GM12878 (cell line): ENCODE results near the gene C9orf78. TPM values are rescaled to one million over a fixed set of nuclear protein-coding genes. Genes with fewer than 3 reads are reported as not detected.
A peak's percentile ranks its signal among the peaks of the same experiment; 100 is the strongest.

Experiments used
- ATAC-seq: fragments of 200-7000 bp; cut with Tn5 transposase; 3 replicates; pipeline ENCODE4 v1.9.1; 2020; ENCODE audit warnings: mild to moderate bottlenecking, moderate library complexity
- BruUV-seq: library from RNA; stranded (reverse); fragments of 400-500 nt; replicated peaks from 2 replicates; lab custom pipeline; 2021; lab: Mats Ljungman, UMichigan
- CTCF ChIA-PET: fragments of 300-600 bp; sonication (Branson Sonifier 250); formaldehyde crosslinking; extraction: SDS; loops from one replicate; lab custom pipeline; 2021; ENCODE audit warnings: inconsistent platforms; lab: Yijun Ruan, JAX
- POLR2A ChIA-PET: fragments of 350-600 bp; formaldehyde crosslinking; extraction: SDS; loops from one replicate; lab custom pipeline; 2021; ENCODE audit warnings: inconsistent platforms; lab: Charles Lee
- RAD21 ChIA-PET: fragments of 300-600 bp; sonication (Branson Sonifier 250); formaldehyde crosslinking; loops from one replicate; lab custom pipeline; 2023; ENCODE audit warnings: antibody characterized with exemption; ENCODE audit not compliant: unreplicated experiment; lab: Charles Lee
- SMC1A ChIA-PET: fragments of 300-600 bp; sonication (Branson Sonifier 250); formaldehyde crosslinking; loops from one replicate; lab custom pipeline; 2023; ENCODE audit not compliant: unreplicated experiment, uncharacterized antibody; lab: Charles Lee
- DNase-seq: peaks from one replicate; pipeline ENCODE4 v3.0.0-alpha.2; 2011; ENCODE audit warnings: low read depth, low spot score
- FAIRE-seq: peaks from 3 replicates; lab custom pipeline; 2011; peaks lifted over from hg19 to GRCh38; lab: Jason Lieb, UNC
- H2AFZ ChIP-seq: 2 replicates; pipeline ENCODE4 v1.6.0; 2011; ENCODE audit warnings: low read depth, low read length, control low read depth; ENCODE audit not compliant: control insufficient read depth
- H3K27ac ChIP-seq: 2 replicates; pipeline ENCODE4 v1.5.1; 2011; ENCODE audit warnings: control low read depth; ENCODE audit not compliant: control insufficient read depth, insufficient read depth
- H3K27me3 ChIP-seq, 2 experiments: replicated peaks in 1 of 2; 2 replicates each; pipeline versions ENCODE4 v1.6.0 to v1.6.1; 2011; ENCODE audit warnings: low read length in 1 of 2; ENCODE audit not compliant: control insufficient read depth in 2 of 2, insufficient read depth in 2 of 2
- H3K36me3 ChIP-seq, 2 experiments: 2 replicates each; pipeline ENCODE4 v1.5.1; 2011; ENCODE audit warnings: low read length in 1 of 2; ENCODE audit not compliant: control insufficient read depth in 2 of 2, insufficient read depth in 2 of 2
- H3K4me1 ChIP-seq: 2 replicates; pipeline ENCODE4 v1.6.1; 2011; ENCODE audit warnings: mild to moderate bottlenecking, low read length, moderate library complexity, mixed read lengths; ENCODE audit not compliant: control insufficient read depth, insufficient read depth
- H3K4me2 ChIP-seq: 2 replicates; pipeline ENCODE4 v1.6.0; 2011; ENCODE audit warnings: control low read depth; ENCODE audit not compliant: control insufficient read depth, insufficient read depth
- H3K4me3 ChIP-seq: fragments of 200-600 bp; sonication (generic); 2 replicates; pipeline ENCODE4 v1.5.1; 2016
- H3K79me2 ChIP-seq: 2 replicates; pipeline ENCODE4 v1.6.0; 2011; ENCODE audit warnings: low read length; ENCODE audit not compliant: control insufficient read depth, insufficient read depth
- H3K9ac ChIP-seq: 2 replicates; pipeline ENCODE4 v1.8.0; 2011; ENCODE audit warnings: low read length, control low read depth, mixed read lengths; ENCODE audit not compliant: control insufficient read depth, insufficient read depth
- H3K9me3 ChIP-seq: replicated peaks from 3 replicates; pipeline ENCODE4 v1.5.1; 2011; ENCODE audit warnings: mild to moderate bottlenecking, low read length; ENCODE audit not compliant: control insufficient read depth, insufficient read depth
- H4K20me1 ChIP-seq: 2 replicates; pipeline ENCODE4 v1.6.0; 2011; ENCODE audit not compliant: control insufficient read depth, insufficient read depth
- ATF3 ChIP-seq: IDR thresholded peaks from 2 replicates; pipeline ENCODE4 v1.6.1; 2011; ENCODE audit warnings: low read depth, mild to moderate bottlenecking, low read length, moderate library complexity, borderline replicate concordance; ENCODE audit errors: extremely low read depth
- HCFC1 ChIP-seq: fragments of 150-350 bp; IDR thresholded peaks from 2 replicates; pipeline ENCODE4 v1.6.1; 2014; ENCODE audit warnings: low read length
- POLR2A ChIP-seq: IDR thresholded peaks from 2 replicates; pipeline ENCODE4 v1.6.1; 2011; ENCODE audit warnings: low read depth, mild to moderate bottlenecking, low read length
- POLR2AphosphoS2 ChIP-seq: IDR thresholded peaks from 2 replicates; pipeline ENCODE4 v1.6.1; 2011; ENCODE audit warnings: low read depth, mild to moderate bottlenecking, low read length, improper control_type of control experiment, moderate library complexity
- SUPT20H ChIP-seq: IDR thresholded peaks from 2 replicates; pipeline ENCODE4 v1.6.1; 2011; ENCODE audit warnings: low read depth, mild to moderate bottlenecking, low read length, moderate library complexity, borderline replicate concordance; ENCODE audit not compliant: control insufficient read depth
- ZBTB40 ChIP-seq: fragments of 450-650 bp; IDR thresholded peaks from 2 replicates; pipeline ENCODE4 v1.6.1; 2016; ENCODE audit warnings: mild to moderate bottlenecking, moderate library complexity, borderline replicate concordance
- WGBS: methylation state at CpG from one replicate; pipeline ENCODE4 v1.1.6; 2016; ENCODE audit warnings: low lambda C conversion rate; ENCODE audit not compliant: insufficient replicate concordance, insufficient coverage; ENCODE audit errors: missing lambda C conversion rate; 5-methylcytosine and 5-hydroxymethylcytosine counted together
- in situ Hi-C: fragments of 300-500 bp; cut with MboI; formaldehyde crosslinking; loops from 9 replicates; pipeline ENCODE4 v1.14.3; 2018; ENCODE audit warnings: mixed read lengths
- intact Hi-C: fragments of 100-400 bp; cut with micrococcal nuclease; formaldehyde crosslinking; loops from one replicate; pipeline ENCODE4 v1.14.2; 2022; ENCODE audit not compliant: unreplicated experiment
- polyA plus RNA-seq, 11 experiments: library from polyadenylated mRNA; depleted of rRNA in 4 of 11; unstranded in 6 of 11; stranded (reverse) in 5 of 11; fragments of >200 nt; fragmentation: Nextera tagmentation in 4 of 11; fragmentation: Illumina TruSeq in 1 of 11; extraction: Ambion mirVana in 4 of 11; extraction: Trizol in 1 of 11; gene quantifications; 1 replicate in 1 of 11; 2 replicates in 10 of 11; pipeline versions ENCODE4 v1.2.1 to v1.2.3, GENCODE V29; 2011 to 2016; ENCODE audit warnings: inconsistent platforms in 2 of 11, missing spikeins in 2 of 11, low read depth in 1 of 11
- total RNA-seq, 4 experiments: library from RNA; depleted of rRNA in 3 of 4; stranded (reverse); fragments of >200 nt in 3 of 4; fragmentation: Illumina TruSeq in 1 of 4; extraction: Trizol in 1 of 4; gene quantifications; 2 replicates each; pipeline versions ENCODE4 v1.2.1 to v1.2.3, GENCODE V29; 2013 to 2021
- TF ChIP-seq, protein P1 (sequence below): IDR thresholded peaks from 2 replicates; pipeline ENCODE4 v1.6.1; 2011; ENCODE audit warnings: borderline replicate concordance, low read depth, mild to moderate bottlenecking, moderate library complexity, low read length; ENCODE audit not compliant: insufficient read depth, poor library complexity, severe bottlenecking

C9orf78 gene
- total and polyA plus RNA-seq, 10 of the 15 experiments (the other 5 are each of a cell fraction or from before 2014, with no cell fraction given): 23.0 to 60.9 (median 47.5) TPM

- no peak overlapping the region for H3K9ac ChIP-seq
- no peak for TF ChIP-seq SUPT20H
- TF ChIP-seq ATF3: no peak
- peak; percentile 42 for TF ChIP-seq POLR2A
- TF ChIP-seq, all 136 proteins: peak for 1
- FAIRE-seq (no peak), DNase-seq (no peak), ATAC-seq (no peak)
- H3K27me3 ChIP-seq: no peaks in the 10 kb centered on the region
- WGBS: over 99% methylated on average over 18 of the region's 19 CpGs
- no TSS peak for BruUV-seq
- peaks cover 0 to 3% of the 10 kb centered on the region in 2 experiments; a peak in 2 of 4 replicates for H3K36me3 ChIP-seq
- no peak overlapping the region for H3K4me2 ChIP-seq
- H3K79me2 ChIP-seq: peaks cover 22% of the 10 kb centered on the region
- ChIA-PET SMC1A (interaction anchor here (0.5 kb wide), 1 partner anchor 1243 kb away, joined by 3 read pairs; no protein-coding TSS in a partner anchor), CTCF (no interaction called here), POLR2A (no interaction called here), RAD21 (no interaction called here)
- no peak overlapping the region for H2AFZ ChIP-seq
- peaks cover 24% of the 10 kb centered on the region for H3K4me1 ChIP-seq
- in situ Hi-C loops: no loop called here
- no peak overlapping the region for H3K27ac ChIP-seq
- no peaks in the 10 kb centered on the region for H3K9me3 ChIP-seq
- H4K20me1 ChIP-seq: no peaks in the 10 kb centered on the region; the same call in 1 of the 2 replicates
- H3K4me3 ChIP-seq: no peak overlapping the region
- intact Hi-C loops: no loop called here
Observed at GRCh38 chr9:129881547-129882324, 46.7 kb upstream of the C9orf78 start.

- peaks cover 14% of the 10 kb centered on the region for H3K79me2 ChIP-seq
- ATAC-seq: no peak
- in situ Hi-C loops: no loop called here
- no peak for FAIRE-seq
- POLR2A ChIA-PET: no interaction called here
- no peak overlapping the region for H2AFZ ChIP-seq
- BruUV-seq: no TSS peak
- no peaks in the 10 kb centered on the region; the same call in 1 of the 2 replicates for H4K20me1 ChIP-seq
- H3K4me2 ChIP-seq: no peak overlapping the region
- no peaks in the 10 kb centered on the region for H3K9me3 ChIP-seq
- RAD21 ChIA-PET: no interaction called here
- H3K4me1 ChIP-seq: peaks cover 17% of the 10 kb centered on the region
- WGBS: 92% methylated on average over 28 of the region's 28 CpGs
- CTCF ChIA-PET: no interaction called here
- H3K9ac ChIP-seq: no peak overlapping the region
- SMC1A ChIA-PET: no interaction called here
- no peak overlapping the region for H3K4me3 ChIP-seq
- no peak for DNase-seq
- intact Hi-C loops: no loop called here
- no peaks in the 10 kb centered on the region for H3K27me3 ChIP-seq
- H3K27ac ChIP-seq: no peak overlapping the region
- TF ChIP-seq ZBTB40 (no peak), POLR2AphosphoS2 (no peak), HCFC1 (no peak)
- TF ChIP-seq, protein P1, sequence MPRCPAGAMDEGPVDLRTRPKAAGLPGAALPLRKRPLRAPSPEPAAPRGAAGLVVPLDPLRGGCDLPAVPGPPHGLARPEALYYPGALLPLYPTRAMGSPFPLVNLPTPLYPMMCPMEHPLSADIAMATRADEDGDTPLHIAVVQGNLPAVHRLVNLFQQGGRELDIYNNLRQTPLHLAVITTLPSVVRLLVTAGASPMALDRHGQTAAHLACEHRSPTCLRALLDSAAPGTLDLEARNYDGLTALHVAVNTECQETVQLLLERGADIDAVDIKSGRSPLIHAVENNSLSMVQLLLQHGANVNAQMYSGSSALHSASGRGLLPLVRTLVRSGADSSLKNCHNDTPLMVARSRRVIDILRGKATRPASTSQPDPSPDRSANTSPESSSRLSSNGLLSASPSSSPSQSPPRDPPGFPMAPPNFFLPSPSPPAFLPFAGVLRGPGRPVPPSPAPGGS: peak; percentile 20
- TF ChIP-seq, all 136 proteins: peak for 1
- peaks cover 0 to 3% of the 10 kb centered on the region in 2 experiments; a peak in 2 of 4 replicates for H3K36me3 ChIP-seq
Observed at GRCh38 chr9:129880654-129881546, 45.8 kb upstream of the C9orf78 start.
